Lower leg skin (tissue), 4 donors: ENCODE data around the gene UBTFL1. TPM values are rescaled to one million over a fixed set of nuclear protein-coding genes. Genes with fewer than 3 reads are reported as not detected.

Experiments
- DNase-seq, 2 donors: peaks; one replicate each; pipeline ENCODE4 v3.0.0-alpha.2; 2019; ENCODE audit warnings: low spot score in 2 of 2
- H3K4me3 ChIP-seq: fragments of 200-600 bp; sonication (generic); 2 replicates; pipeline ENCODE4 v1.5.1; 2017; ENCODE audit warnings: mild to moderate bottlenecking, low read depth; ENCODE audit not compliant: poor library complexity, severe bottlenecking
- POLR2A ChIP-seq, 2 donors: fragments of 450-650 bp; IDR thresholded peaks; one replicate each; pipeline ENCODE4 v1.6.1; 2016 to 2017; ENCODE audit warnings: antibody characterized with exemption in 2 of 2, mild to moderate bottlenecking in 1 of 2, moderate library complexity in 1 of 2
- WGBS, 2 donors: methylation state at CpG; one replicate each; pipeline ENCODE4 v1.1.5; 2018; 5-methylcytosine and 5-hydroxymethylcytosine counted together
- intact Hi-C: fragments of 100-400 bp; cut with DNase I; formaldehyde crosslinking; loops from one replicate; pipeline ENCODE4 v1.15.0; 2023; ENCODE audit warnings: low total_unique reads
- total RNA-seq, 4 donors: library from RNA; depleted of rRNA; stranded (reverse); fragments of >200 nt; gene quantifications; one replicate each; pipeline ENCODE4 v1.1.0, GENCODE V29; 2016
- TF ChIP-seq, protein P1 (sequence below), 3 donors: fragments of 450-650 bp; IDR thresholded peaks; one replicate each; pipeline ENCODE4 v1.5.1; 2016; ENCODE audit warnings: antibody characterized with exemption in 3 of 3, mild to moderate bottlenecking in 3 of 3, moderate library complexity in 2 of 3

UBTFL1 gene
- total RNA-seq, 4 donors from 2014 or later: not detected

DNA sequence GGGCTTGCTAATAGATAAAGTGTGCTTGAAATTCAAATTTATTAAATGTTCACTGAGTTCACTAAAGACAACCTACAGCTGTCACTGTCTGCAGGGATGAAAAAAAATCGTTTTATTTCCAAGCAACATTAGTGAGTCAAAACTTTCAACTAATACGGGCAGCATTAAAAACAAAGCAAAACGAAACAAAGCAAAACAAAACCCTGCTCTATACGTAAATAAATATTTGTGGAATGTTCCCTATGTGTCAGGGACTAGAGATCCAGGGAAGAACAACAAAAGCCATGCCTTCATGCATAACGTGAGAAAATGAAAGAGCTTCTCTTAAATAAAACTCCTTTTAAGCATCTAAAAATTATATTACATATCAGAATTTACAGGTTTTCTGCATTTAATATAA lies 49.3 kb downstream of the UBTFL1 start:
- peak overlapping the region; percentile 27 for H3K4me3 ChIP-seq
- WGBS, 2 donors: 2 to 3% methylated on average over 5 of the region's 5 CpGs
- no peak for DNase-seq
- intact Hi-C loops: no loop called here
- TF ChIP-seq POLR2A (IDR thresholded peaks at IDR 0.05): no peak
- TF ChIP-seq, protein P1, sequence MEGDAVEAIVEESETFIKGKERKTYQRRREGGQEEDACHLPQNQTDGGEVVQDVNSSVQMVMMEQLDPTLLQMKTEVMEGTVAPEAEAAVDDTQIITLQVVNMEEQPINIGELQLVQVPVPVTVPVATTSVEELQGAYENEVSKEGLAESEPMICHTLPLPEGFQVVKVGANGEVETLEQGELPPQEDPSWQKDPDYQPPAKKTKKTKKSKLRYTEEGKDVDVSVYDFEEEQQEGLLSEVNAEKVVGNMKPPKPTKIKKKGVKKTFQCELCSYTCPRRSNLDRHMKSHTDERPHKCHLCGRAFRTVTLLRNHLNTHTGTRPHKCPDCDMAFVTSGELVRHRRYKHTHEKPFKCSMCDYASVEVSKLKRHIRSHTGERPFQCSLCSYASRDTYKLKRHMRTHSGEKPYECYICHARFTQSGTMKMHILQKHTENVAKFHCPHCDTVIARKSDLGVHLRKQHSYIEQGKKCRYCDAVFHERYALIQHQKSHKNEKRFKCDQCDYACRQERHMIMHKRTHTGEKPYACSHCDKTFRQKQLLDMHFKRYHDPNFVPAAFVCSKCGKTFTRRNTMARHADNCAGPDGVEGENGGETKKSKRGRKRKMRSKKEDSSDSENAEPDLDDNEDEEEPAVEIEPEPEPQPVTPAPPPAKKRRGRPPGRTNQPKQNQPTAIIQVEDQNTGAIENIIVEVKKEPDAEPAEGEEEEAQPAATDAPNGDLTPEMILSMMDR (IDR thresholded peaks at IDR 0.05): no peak

Other genes starting within 250 kb of the UBTFL1 start
- gene TRIM64B, start 207.5 kb upstream of the UBTFL1 start, total RNA-seq: not detected
- gene TRIM49D1, start 163.7 kb upstream of the UBTFL1 start, total RNA-seq: not detected
- gene TRIM49D2, start 161.9 kb upstream of the UBTFL1 start, total RNA-seq: not detected
- not detected for gene TRIM64, start 119.9 kb upstream of the UBTFL1 start, total RNA-seq
- not detected for gene TRIM49C, start 54.8 kb upstream of the UBTFL1 start, total RNA-seq
- gene NAALAD2, start 48.7 kb downstream of the UBTFL1 start, total RNA-seq: under 1 TPM; 0.11 to 0.49 (median 0.30) TPM
- gene CHORDC1, start 137.1 kb downstream of the UBTFL1 start, total RNA-seq: 10 to 100 TPM; 18.8 to 29.8 (median 23.3) TPM